Measurements from ENCODE around the gene TPSG1. TPM values are rescaled to one million over a fixed set of nuclear protein-coding genes. Genes with fewer than 3 reads are reported as not detected.

TPSG1 gene
- total RNA-seq, 1 experiment from 2014 or later, result not detected

DNA sequence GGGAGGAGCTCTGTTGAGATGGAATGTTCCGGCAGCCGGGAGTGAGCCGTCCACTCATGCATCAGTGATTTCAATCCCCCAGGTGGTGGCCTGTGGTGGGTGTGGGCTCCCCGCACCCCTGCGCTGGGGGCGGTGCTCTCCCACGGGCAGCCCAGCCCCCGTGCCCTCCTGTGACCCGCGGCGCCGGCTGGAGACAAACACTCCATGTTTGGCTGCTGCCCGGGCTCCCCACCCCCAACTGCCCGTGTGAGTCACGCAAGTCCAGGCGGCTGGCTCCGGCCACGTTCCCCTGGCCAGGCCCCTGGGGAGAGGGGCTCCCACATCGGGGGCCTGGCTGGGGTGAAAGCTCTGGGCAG, 42.8 kb downstream of the TPSG1 start:
- ChIA-PET POLR2A (no interaction called here), CTCF (interaction anchor here (1.4 kb wide), 1 partner anchor 76 kb away, joined by 4 read pairs; no protein-coding TSS in a partner anchor)
- Mint-ChIP-seq H3K36me3 (no peaks in the 10 kb centered on the region), H3K27me3 (ENCODE audit: low read depth) (no peaks in the 10 kb centered on the region), H3K9me3 (no peaks in the 10 kb centered on the region), H3K27ac (no peak overlapping the region), H3K4me3 (no peak overlapping the region), H3K4me1 (no peaks in the 10 kb centered on the region)
- no peak for DNase-seq (ENCODE audit: low spot score)
- TF ChIP-seq IRF2 (CRISPR knock-in tag; IDR thresholded peaks at IDR 0.05; ENCODE audit: borderline replicate concordance, low read depth), result no peak
- no peak for ATAC-seq

DNA sequence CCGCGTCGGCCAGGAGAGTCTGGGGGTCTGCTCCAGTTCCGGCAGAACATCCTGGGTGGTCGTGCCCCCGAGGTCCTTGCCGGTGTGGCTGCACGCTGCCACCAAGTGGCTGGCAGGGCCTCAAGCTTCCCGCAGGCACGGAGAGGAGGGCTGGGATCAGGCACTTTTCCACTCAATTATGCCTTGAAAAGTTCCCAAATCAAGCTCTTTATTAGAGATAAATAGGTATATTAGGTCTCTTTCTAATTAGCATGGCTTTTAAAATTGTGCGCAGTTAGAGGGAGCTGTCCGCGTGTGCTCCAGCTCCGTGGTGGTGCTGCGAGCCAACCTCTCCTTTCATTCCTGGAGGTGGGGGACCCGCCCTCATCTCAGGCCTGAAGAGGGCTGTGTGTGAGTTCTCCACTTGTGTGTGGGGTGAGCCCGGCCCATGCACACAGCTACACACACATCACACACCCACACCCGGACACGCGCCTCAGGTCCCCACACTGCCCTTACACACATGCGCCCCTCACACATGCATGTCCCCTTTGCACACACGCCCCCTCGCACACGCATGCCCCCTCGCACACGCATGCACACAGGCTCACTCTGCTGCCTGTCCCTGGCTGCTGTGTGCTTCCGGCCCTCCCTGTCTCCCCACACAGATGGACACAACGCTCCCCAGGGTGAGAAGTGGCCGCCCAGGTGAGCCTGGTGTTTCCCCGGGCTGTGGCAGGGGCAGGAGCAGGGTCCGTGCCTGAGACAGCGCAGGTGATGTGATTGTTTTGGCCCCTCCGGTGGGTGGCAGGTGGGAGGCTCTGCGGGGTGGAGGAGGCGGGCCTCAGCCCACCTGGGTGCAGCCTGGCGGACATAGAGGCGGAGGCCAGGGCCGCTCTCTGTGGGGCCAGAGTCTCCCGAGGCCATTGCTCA, 43.4 kb downstream of the TPSG1 start:
- ATAC-seq (no peak), DNase-seq (ENCODE audit: low spot score) (no peak)
- Mint-ChIP-seq H3K4me1 (no peaks in the 10 kb centered on the region), H3K4me3 (no peak overlapping the region), H3K27ac (no peak overlapping the region), H3K36me3 (no peaks in the 10 kb centered on the region), H3K9me3 (no peaks in the 10 kb centered on the region), H3K27me3 (ENCODE audit: low read depth) (no peaks in the 10 kb centered on the region)
- CTCF ChIA-PET, result interaction anchor here (0.9 to 1.4 kb wide), 9 partner anchors 12 to 124 kb away, joined by 3 to 5 read pairs (median 4); no protein-coding TSS in a partner anchor
- POLR2A ChIA-PET, result interaction anchor here (0.9 kb wide), 1 partner anchor 78 kb away, joined by 3 read pairs; no protein-coding TSS in a partner anchor
- no peak for TF ChIP-seq ZNF121 (CRISPR knock-in tag; IDR thresholded peaks at IDR 0.05)
- TF ChIP-seq ZNF423 (CRISPR knock-in tag; IDR thresholded peaks at IDR 0.05), result no peak
- no peak for TF ChIP-seq ZNF138 (CRISPR knock-in tag; conservative IDR thresholded peaks at IDR 0.05)
- TF ChIP-seq ZNF263 (CRISPR knock-in tag; IDR thresholded peaks at IDR 0.05; ENCODE audit: low read depth), result no peak
- TF ChIP-seq, protein P1, sequence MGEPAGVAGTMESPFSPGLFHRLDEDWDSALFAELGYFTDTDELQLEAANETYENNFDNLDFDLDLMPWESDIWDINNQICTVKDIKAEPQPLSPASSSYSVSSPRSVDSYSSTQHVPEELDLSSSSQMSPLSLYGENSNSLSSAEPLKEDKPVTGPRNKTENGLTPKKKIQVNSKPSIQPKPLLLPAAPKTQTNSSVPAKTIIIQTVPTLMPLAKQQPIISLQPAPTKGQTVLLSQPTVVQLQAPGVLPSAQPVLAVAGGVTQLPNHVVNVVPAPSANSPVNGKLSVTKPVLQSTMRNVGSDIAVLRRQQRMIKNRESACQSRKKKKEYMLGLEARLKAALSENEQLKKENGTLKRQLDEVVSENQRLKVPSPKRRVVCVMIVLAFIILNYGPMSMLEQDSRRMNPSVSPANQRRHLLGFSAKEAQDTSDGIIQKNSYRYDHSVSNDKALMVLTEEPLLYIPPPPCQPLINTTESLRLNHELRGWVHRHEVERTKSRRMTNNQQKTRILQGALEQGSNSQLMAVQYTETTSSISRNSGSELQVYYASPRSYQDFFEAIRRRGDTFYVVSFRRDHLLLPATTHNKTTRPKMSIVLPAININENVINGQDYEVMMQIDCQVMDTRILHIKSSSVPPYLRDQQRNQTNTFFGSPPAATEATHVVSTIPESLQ (CRISPR knock-in tag; IDR thresholded peaks at IDR 0.05), result no peak
- TF ChIP-seq CREM (CRISPR knock-in tag; IDR thresholded peaks at IDR 0.05), result no peak
- TF ChIP-seq, protein P2, sequence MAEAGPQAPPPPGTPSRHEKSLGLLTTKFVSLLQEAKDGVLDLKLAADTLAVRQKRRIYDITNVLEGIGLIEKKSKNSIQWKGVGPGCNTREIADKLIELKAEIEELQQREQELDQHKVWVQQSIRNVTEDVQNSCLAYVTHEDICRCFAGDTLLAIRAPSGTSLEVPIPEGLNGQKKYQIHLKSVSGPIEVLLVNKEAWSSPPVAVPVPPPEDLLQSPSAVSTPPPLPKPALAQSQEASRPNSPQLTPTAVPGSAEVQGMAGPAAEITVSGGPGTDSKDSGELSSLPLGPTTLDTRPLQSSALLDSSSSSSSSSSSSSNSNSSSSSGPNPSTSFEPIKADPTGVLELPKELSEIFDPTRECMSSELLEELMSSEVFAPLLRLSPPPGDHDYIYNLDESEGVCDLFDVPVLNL (CRISPR knock-in tag; IDR thresholded peaks at IDR 0.05; ENCODE audit: borderline replicate concordance, low read depth), result no peak
- TF ChIP-seq CREB1 (CRISPR knock-in tag; IDR thresholded peaks at IDR 0.05), result no peak
- no peak for TF ChIP-seq OVOL2 (CRISPR knock-in tag; IDR thresholded peaks at IDR 0.05; ENCODE audit: borderline replicate concordance)
- no peak for TF ChIP-seq ZNF317 (CRISPR knock-in tag; IDR thresholded peaks at IDR 0.05; ENCODE audit: borderline replicate concordance, low read depth)
- TF ChIP-seq ELF4 (CRISPR knock-in tag; IDR thresholded peaks at IDR 0.05; ENCODE audit: low read depth), result no peak
- TF ChIP-seq, protein P3, sequence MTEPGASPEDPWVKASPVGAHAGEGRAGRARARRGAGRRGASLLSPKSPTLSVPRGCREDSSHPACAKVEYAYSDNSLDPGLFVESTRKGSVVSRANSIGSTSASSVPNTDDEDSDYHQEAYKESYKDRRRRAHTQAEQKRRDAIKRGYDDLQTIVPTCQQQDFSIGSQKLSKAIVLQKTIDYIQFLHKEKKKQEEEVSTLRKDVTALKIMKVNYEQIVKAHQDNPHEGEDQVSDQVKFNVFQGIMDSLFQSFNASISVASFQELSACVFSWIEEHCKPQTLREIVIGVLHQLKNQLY (CRISPR knock-in tag; IDR thresholded peaks at IDR 0.05), result no peak
- TF ChIP-seq NFE2L1 (CRISPR knock-in tag; IDR thresholded peaks at IDR 0.05), result no peak
- TF ChIP-seq KAT7 (CRISPR knock-in tag; IDR thresholded peaks at IDR 0.05; ENCODE audit: borderline replicate concordance), result no peak

DNA sequence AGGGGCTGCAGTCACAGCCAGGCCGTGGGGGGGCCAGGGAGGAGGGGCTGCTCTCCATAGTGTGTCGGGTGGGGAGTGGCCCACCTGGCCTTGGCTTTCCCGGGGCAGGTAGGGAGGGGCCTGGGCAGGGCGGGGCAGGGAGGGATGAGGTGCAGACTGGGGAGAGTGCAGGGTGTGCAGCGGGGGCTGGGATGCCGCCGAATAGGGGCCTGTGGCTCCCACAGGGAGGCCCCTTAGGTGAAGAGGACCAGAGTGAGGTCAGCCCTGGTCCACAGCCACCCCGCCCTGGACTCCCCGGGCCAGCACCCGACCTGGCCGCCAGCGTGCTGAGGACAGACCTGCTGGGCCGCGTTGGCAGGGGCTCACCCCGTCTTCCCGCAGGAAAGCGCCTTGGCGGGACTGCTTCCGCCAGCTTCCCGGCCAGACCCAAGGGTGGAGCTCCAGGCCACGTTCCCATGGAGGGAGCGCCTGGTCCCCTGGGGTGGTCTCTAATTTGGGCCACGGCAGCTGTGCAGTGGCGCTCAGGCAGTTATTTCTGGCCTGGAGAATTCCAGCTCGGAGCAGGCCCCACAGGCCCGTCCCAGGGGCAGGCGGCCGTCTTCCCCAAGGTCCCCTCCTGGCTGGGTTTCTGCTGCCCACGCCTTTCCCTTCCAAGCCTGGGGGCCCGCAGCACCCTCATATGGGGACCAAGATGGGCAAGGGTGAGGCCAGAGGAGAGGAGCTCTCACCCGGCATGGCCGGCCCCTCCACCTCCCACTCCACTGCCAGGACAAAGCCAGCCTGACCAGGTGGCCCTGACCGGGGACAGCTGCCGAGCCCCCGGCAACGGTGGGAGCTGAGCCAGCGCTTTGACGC, 44.3 kb downstream of the TPSG1 start:
- Mint-ChIP-seq H3K27me3 (ENCODE audit: low read depth) (no peaks in the 10 kb centered on the region), H3K36me3 (no peaks in the 10 kb centered on the region), H3K27ac (no peak overlapping the region), H3K9me3 (no peaks in the 10 kb centered on the region), H3K4me1 (no peaks in the 10 kb centered on the region), H3K4me3 (no peak overlapping the region)
- POLR2A ChIA-PET, result interaction anchor here (0.9 kb wide), 1 partner anchor 77 kb away, joined by 3 read pairs; no protein-coding TSS in a partner anchor
- CTCF ChIA-PET, result interaction anchor here (0.9 to 1.4 kb wide), 9 partner anchors 11 to 123 kb away, joined by 3 to 5 read pairs (median 4); no protein-coding TSS in a partner anchor
- DNase-seq (ENCODE audit: low spot score) (no peak), ATAC-seq (no peak)
- TF ChIP-seq ZNF317 (CRISPR knock-in tag; IDR thresholded peaks at IDR 0.05; ENCODE audit: borderline replicate concordance, low read depth) (no peak), ZNF671 (CRISPR knock-in tag; IDR thresholded peaks at IDR 0.05) (no peak), JAZF1 (CRISPR knock-in tag; IDR thresholded peaks at IDR 0.05) (no peak), SMAD4 (CRISPR knock-in tag; IDR thresholded peaks at IDR 0.05) (no peak), ZNF416 (CRISPR knock-in tag; IDR thresholded peaks at IDR 0.05) (no peak), FOXJ3 (CRISPR knock-in tag; IDR thresholded peaks at IDR 0.05; ENCODE audit: borderline replicate concordance) (no peak), MYBL2 (CRISPR knock-in tag; IDR thresholded peaks at IDR 0.05) (no peak)
- TF ChIP-seq, protein P4, sequence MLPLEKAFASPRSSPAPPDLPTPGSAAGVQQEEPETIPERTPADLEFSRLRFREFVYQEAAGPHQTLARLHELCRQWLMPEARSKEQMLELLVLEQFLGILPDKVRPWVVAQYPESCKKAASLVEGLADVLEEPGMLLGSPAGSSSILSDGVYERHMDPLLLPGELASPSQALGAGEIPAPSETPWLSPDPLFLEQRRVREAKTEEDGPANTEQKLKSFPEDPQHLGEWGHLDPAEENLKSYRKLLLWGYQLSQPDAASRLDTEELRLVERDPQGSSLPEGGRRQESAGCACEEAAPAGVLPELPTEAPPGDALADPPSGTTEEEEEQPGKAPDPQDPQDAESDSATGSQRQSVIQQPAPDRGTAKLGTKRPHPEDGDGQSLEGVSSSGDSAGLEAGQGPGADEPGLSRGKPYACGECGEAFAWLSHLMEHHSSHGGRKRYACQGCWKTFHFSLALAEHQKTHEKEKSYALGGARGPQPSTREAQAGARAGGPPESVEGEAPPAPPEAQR (CRISPR knock-in tag; IDR thresholded peaks at IDR 0.05), result no peak
- TF ChIP-seq, protein P5, sequence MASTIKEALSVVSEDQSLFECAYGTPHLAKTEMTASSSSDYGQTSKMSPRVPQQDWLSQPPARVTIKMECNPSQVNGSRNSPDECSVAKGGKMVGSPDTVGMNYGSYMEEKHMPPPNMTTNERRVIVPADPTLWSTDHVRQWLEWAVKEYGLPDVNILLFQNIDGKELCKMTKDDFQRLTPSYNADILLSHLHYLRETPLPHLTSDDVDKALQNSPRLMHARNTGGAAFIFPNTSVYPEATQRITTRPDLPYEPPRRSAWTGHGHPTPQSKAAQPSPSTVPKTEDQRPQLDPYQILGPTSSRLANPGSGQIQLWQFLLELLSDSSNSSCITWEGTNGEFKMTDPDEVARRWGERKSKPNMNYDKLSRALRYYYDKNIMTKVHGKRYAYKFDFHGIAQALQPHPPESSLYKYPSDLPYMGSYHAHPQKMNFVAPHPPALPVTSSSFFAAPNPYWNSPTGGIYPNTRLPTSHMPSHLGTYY (CRISPR knock-in tag; IDR thresholded peaks at IDR 0.05), result no peak
